WTC11 (cell line): ENCODE measurements around the gene MSI1. TPM values are rescaled to one million over a fixed set of nuclear protein-coding genes. Genes with fewer than 3 reads are reported as not detected.

Experiments
- ATAC-seq: fragments of 200-7000 bp; cut with Tn5 transposase; 2 replicates; pipeline ENCODE4 v1.10.0; 2021; ENCODE audit warnings: mild to moderate bottlenecking, moderate library complexity
- CTCF ChIA-PET: fragments of 300-600 bp; sonication (Branson Sonifier 250); formaldehyde crosslinking; loops from one replicate; lab custom pipeline; 2021; ENCODE audit warnings: antibody characterized with exemption; lab: Charles Lee
- POLR2A ChIA-PET: fragments of 350-600 bp; sonication (Branson Sonifier 250); formaldehyde crosslinking; loops from one replicate; lab custom pipeline; 2021; ENCODE audit warnings: antibody characterized with exemption; lab: Charles Lee
- DNase-seq: peaks from one replicate; pipeline ENCODE4 v3.0.0; 2021; ENCODE audit warnings: low spot score
- H3K27ac Mint-ChIP-seq: 2 replicates; pipeline ENCODE4 v1.8.0; 2021; ENCODE audit warnings: mixed read lengths
- H3K27me3 Mint-ChIP-seq: 2 replicates; pipeline ENCODE4 v1.8.0; 2021; ENCODE audit warnings: low read depth, mild to moderate bottlenecking, moderate library complexity, mixed read lengths
- H3K36me3 Mint-ChIP-seq: 2 replicates; pipeline ENCODE4 v1.8.0; 2021; ENCODE audit warnings: mixed read lengths
- H3K4me1 Mint-ChIP-seq: 2 replicates; pipeline ENCODE4 v1.8.0; 2022; ENCODE audit warnings: mixed read lengths
- H3K4me3 Mint-ChIP-seq: 2 replicates; pipeline ENCODE4 v1.8.0; 2021; ENCODE audit warnings: mild to moderate bottlenecking, moderate library complexity, mixed read lengths
- H3K9me3 Mint-ChIP-seq: 2 replicates; pipeline ENCODE4 v1.8.0; 2021; ENCODE audit warnings: mixed read lengths
- AR ChIP-seq: fragments of 250-450 bp; sonication (Bioruptor Pico); IDR thresholded peaks from 2 replicates; pipeline ENCODE4 v1.9.0; 2021; ENCODE audit warnings: mild to moderate bottlenecking
- CREM ChIP-seq: sonication (generic); formaldehyde crosslinking; IDR thresholded peaks from 2 replicates; pipeline ENCODE4 v1.8.1; 2022; ENCODE audit warnings: mild to moderate bottlenecking, missing genetic modification reagents, moderate library complexity
- ETV6 ChIP-seq: sonication (generic); formaldehyde crosslinking; IDR thresholded peaks from 2 replicates; pipeline ENCODE4 v1.8.1; 2022; ENCODE audit warnings: mild to moderate bottlenecking, missing genetic modification reagents
- FOXK1 ChIP-seq: sonication (generic); formaldehyde crosslinking; IDR thresholded peaks from 2 replicates; pipeline ENCODE4 v1.8.0; 2022; ENCODE audit warnings: mild to moderate bottlenecking, moderate library complexity, missing genetic modification reagents
- HMGA2 ChIP-seq: fragments of 250-450 bp; sonication (Bioruptor Pico); IDR thresholded peaks from 2 replicates; pipeline ENCODE4 v1.4.0; 2021; ENCODE audit warnings: mild to moderate bottlenecking, moderate library complexity
- JAZF1 ChIP-seq: fragments of 250-450 bp; sonication (Bioruptor Pico); IDR thresholded peaks from 2 replicates; pipeline ENCODE4 v1.9.0; 2021; ENCODE audit warnings: moderate library complexity, mild to moderate bottlenecking, inconsistent platforms
- MXD4 ChIP-seq: fragments of 250-450 bp; sonication (Bioruptor Pico); IDR thresholded peaks from 2 replicates; pipeline ENCODE4 v1.8.0; 2021; ENCODE audit warnings: mild to moderate bottlenecking, moderate library complexity, borderline replicate concordance
- NFYB ChIP-seq: sonication (generic); formaldehyde crosslinking; conservative IDR thresholded peaks from 2 replicates; pipeline ENCODE4 v1.8.0; 2022; ENCODE audit warnings: low read depth, missing genetic modification reagents
- NR1H2 ChIP-seq: sonication (generic); formaldehyde crosslinking; IDR thresholded peaks from 2 replicates; pipeline ENCODE4 v1.9.0; 2021; ENCODE audit warnings: mild to moderate bottlenecking, moderate library complexity, missing genetic modification reagents
- RORB ChIP-seq: fragments of 250-450 bp; sonication (Bioruptor Pico); IDR thresholded peaks from 2 replicates; pipeline ENCODE4 v1.9.0; 2021; ENCODE audit warnings: mild to moderate bottlenecking
- SMAD4 ChIP-seq: sonication (generic); formaldehyde crosslinking; IDR thresholded peaks from 2 replicates; pipeline ENCODE4 v1.8.0; 2022; ENCODE audit warnings: mild to moderate bottlenecking, missing genetic modification reagents
- SOX15 ChIP-seq: fragments of 250-450 bp; sonication (Bioruptor Pico); IDR thresholded peaks from 2 replicates; pipeline ENCODE4 v1.9.0; 2021; ENCODE audit warnings: mild to moderate bottlenecking
- ZNF121 ChIP-seq: sonication (generic); formaldehyde crosslinking; IDR thresholded peaks from 2 replicates; pipeline ENCODE4 v1.8.0; 2023; ENCODE audit warnings: missing genetic modification reagents
- ZNF138 ChIP-seq: sonication (generic); formaldehyde crosslinking; conservative IDR thresholded peaks from 2 replicates; pipeline ENCODE4 v1.8.1; 2022; ENCODE audit warnings: mild to moderate bottlenecking, moderate library complexity, missing genetic modification reagents
- ZNF396 ChIP-seq: fragments of 250-450 bp; sonication (Bioruptor Pico); IDR thresholded peaks from 2 replicates; pipeline ENCODE4 v1.8.0; 2021; ENCODE audit warnings: mild to moderate bottlenecking, moderate library complexity, borderline replicate concordance
- total RNA-seq: library from RNA; stranded (reverse); gene quantifications from 3 replicates; pipeline ENCODE4 v1.2.3, GENCODE V29; 2021
- TF ChIP-seq, protein P1 (sequence below): sonication (generic); formaldehyde crosslinking; IDR thresholded peaks from 2 replicates; pipeline ENCODE4 v1.8.0; 2022; ENCODE audit warnings: mild to moderate bottlenecking, missing genetic modification reagents
- TF ChIP-seq, protein P2 (sequence below): sonication (generic); formaldehyde crosslinking; IDR thresholded peaks from 2 replicates; pipeline ENCODE4 v1.8.1; 2022; ENCODE audit warnings: low read depth, mild to moderate bottlenecking, moderate library complexity, missing genetic modification reagents, borderline replicate concordance
- TF ChIP-seq, protein P3 (sequence below): sonication (generic); formaldehyde crosslinking; IDR thresholded peaks from 2 replicates; pipeline ENCODE4 v1.8.1; 2022; ENCODE audit warnings: missing genetic modification reagents, borderline replicate concordance
- TF ChIP-seq, protein P4 (sequence below): sonication (generic); formaldehyde crosslinking; IDR thresholded peaks from 2 replicates; pipeline ENCODE4 v1.8.1; 2023; ENCODE audit warnings: mild to moderate bottlenecking, missing genetic modification reagents
- TF ChIP-seq, protein P5 (sequence below): fragments of 250-450 bp; sonication (Bioruptor Pico); IDR thresholded peaks from 2 replicates; pipeline ENCODE4 v2.1.2; 2022; ENCODE audit warnings: mild to moderate bottlenecking, moderate library complexity

The MSI1 gene
- total RNA-seq, 1 experiment from 2014 or later = 71.5 TPM

DNA sequence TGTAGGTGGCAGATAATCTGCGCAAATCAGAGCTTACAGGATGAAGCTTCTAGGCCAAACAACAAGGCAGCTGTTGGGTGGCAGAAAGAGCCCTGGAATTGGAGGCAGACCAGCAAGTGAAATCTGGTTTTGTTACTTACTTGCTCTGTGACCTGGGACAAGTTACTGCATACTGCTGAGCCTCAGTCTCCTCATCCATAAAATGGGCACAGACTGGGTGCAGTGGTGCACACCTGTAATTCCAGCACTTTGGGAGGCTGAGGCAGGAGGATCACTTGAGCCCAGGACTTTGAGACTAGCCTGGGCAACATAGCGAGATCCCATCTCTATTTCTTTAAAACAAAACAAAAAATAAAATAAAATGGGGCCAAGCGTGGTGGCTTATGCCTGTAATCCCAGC, 37.6 kb upstream of the MSI1 start:
- H3K4me1 Mint-ChIP-seq = peaks cover 13% of the 10 kb centered on the region
- no peaks in the 10 kb centered on the region for H3K36me3 Mint-ChIP-seq
- DNase-seq = no peak
- ChIA-PET POLR2A (interaction anchor here (0.6 kb wide), 1 partner anchor 39 kb away, joined by 5 read pairs; no protein-coding TSS in a partner anchor), CTCF (interaction anchor here (0.5 kb wide), 1 partner anchor 57 kb away, joined by 3 read pairs; no protein-coding TSS in a partner anchor)
- H3K27me3 Mint-ChIP-seq = no peaks in the 10 kb centered on the region
- no peak for ATAC-seq
- peaks cover 4% of the 10 kb centered on the region for H3K9me3 Mint-ChIP-seq
- no peak overlapping the region for H3K27ac Mint-ChIP-seq
- 0 out of 2 replicates have a peak, but pooled peaks have one; percentile 32 for TF ChIP-seq ZNF121 (CRISPR knock-in tag)
- no peak for TF ChIP-seq MXD4 (CRISPR knock-in tag)
- TF ChIP-seq, protein P1, sequence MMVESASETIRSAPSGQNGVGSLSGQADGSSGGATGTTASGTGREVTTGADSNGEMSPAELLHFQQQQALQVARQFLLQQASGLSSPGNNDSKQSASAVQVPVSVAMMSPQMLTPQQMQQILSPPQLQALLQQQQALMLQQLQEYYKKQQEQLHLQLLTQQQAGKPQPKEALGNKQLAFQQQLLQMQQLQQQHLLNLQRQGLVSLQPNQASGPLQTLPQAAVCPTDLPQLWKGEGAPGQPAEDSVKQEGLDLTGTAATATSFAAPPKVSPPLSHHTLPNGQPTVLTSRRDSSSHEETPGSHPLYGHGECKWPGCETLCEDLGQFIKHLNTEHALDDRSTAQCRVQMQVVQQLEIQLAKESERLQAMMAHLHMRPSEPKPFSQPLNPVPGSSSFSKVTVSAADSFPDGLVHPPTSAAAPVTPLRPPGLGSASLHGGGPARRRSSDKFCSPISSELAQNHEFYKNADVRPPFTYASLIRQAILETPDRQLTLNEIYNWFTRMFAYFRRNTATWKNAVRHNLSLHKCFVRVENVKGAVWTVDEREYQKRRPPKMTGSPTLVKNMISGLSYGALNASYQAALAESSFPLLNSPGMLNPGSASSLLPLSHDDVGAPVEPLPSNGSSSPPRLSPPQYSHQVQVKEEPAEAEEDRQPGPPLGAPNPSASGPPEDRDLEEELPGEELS (CRISPR knock-in tag) = no peak
- no peak overlapping the region for H3K4me3 Mint-ChIP-seq

- DNase-seq = no peak
- H3K36me3 Mint-ChIP-seq = no peaks in the 10 kb centered on the region
Measured at GRCh38 chr12:120406069-120406468, 37.1 kb upstream of the MSI1 start.

More at GRCh38 chr12:120406069-120406468, 37.1 kb upstream of the MSI1 start:
- peaks cover 4% of the 10 kb centered on the region for H3K9me3 Mint-ChIP-seq
- no peak overlapping the region for H3K27ac Mint-ChIP-seq
- ATAC-seq = no peak
- peaks cover 15% of the 10 kb centered on the region for H3K4me1 Mint-ChIP-seq
- TF ChIP-seq SMAD4 (CRISPR knock-in tag) (no peak), ZNF138 (no peak), AR (CRISPR knock-in tag) (no peak), ZNF396 (CRISPR knock-in tag) (no peak), NFYB (no peak), NR1H2 (no peak), ETV6 (no peak), RORB (CRISPR knock-in tag) (no peak), CREM (CRISPR knock-in tag) (no peak), SOX15 (CRISPR knock-in tag) (no peak), HMGA2 (CRISPR knock-in tag) (no peak), FOXK1 (CRISPR knock-in tag) (no peak), JAZF1 (no peak), ZNF121 (CRISPR knock-in tag) (no peak)
- TF ChIP-seq, protein P2, sequence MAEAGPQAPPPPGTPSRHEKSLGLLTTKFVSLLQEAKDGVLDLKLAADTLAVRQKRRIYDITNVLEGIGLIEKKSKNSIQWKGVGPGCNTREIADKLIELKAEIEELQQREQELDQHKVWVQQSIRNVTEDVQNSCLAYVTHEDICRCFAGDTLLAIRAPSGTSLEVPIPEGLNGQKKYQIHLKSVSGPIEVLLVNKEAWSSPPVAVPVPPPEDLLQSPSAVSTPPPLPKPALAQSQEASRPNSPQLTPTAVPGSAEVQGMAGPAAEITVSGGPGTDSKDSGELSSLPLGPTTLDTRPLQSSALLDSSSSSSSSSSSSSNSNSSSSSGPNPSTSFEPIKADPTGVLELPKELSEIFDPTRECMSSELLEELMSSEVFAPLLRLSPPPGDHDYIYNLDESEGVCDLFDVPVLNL = no peak
- TF ChIP-seq, protein P3, sequence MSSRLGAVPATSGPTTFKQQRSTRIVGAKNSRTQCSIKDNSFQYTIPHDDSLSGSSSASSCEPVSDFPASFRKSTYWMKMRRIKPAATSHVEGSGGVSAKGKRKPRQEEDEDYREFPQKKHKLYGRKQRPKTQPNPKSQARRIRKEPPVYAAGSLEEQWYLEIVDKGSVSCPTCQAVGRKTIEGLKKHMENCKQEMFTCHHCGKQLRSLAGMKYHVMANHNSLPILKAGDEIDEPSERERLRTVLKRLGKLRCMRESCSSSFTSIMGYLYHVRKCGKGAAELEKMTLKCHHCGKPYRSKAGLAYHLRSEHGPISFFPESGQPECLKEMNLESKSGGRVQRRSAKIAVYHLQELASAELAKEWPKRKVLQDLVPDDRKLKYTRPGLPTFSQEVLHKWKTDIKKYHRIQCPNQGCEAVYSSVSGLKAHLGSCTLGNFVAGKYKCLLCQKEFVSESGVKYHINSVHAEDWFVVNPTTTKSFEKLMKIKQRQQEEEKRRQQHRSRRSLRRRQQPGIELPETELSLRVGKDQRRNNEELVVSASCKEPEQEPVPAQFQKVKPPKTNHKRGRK = no peak
- TF ChIP-seq, protein P4, sequence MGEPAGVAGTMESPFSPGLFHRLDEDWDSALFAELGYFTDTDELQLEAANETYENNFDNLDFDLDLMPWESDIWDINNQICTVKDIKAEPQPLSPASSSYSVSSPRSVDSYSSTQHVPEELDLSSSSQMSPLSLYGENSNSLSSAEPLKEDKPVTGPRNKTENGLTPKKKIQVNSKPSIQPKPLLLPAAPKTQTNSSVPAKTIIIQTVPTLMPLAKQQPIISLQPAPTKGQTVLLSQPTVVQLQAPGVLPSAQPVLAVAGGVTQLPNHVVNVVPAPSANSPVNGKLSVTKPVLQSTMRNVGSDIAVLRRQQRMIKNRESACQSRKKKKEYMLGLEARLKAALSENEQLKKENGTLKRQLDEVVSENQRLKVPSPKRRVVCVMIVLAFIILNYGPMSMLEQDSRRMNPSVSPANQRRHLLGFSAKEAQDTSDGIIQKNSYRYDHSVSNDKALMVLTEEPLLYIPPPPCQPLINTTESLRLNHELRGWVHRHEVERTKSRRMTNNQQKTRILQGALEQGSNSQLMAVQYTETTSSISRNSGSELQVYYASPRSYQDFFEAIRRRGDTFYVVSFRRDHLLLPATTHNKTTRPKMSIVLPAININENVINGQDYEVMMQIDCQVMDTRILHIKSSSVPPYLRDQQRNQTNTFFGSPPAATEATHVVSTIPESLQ (CRISPR knock-in tag) = no peak
- TF ChIP-seq, protein P5, sequence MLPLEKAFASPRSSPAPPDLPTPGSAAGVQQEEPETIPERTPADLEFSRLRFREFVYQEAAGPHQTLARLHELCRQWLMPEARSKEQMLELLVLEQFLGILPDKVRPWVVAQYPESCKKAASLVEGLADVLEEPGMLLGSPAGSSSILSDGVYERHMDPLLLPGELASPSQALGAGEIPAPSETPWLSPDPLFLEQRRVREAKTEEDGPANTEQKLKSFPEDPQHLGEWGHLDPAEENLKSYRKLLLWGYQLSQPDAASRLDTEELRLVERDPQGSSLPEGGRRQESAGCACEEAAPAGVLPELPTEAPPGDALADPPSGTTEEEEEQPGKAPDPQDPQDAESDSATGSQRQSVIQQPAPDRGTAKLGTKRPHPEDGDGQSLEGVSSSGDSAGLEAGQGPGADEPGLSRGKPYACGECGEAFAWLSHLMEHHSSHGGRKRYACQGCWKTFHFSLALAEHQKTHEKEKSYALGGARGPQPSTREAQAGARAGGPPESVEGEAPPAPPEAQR (CRISPR knock-in tag) = no peak
- TF ChIP-seq, all 79 proteins: peak for 0
- Mint-ChIP-seq H3K4me3 (no peak overlapping the region), H3K27me3 (no peaks in the 10 kb centered on the region)
- CTCF ChIA-PET = no interaction called here
- POLR2A ChIA-PET = no interaction called here
